LNCAP (cell line): ENCODE data around the gene BNC2.

Experiments used
- CTCF ChIP-seq: fragments of 450-650 bp; IDR thresholded peaks from 2 replicates; pipeline ENCODE4 v1.5.1; 2017; ENCODE audit warnings: mild to moderate bottlenecking

Gene BNC2

GRCh38 chr9:16559418-16560188 is 310.9 kb downstream of the BNC2 start:
- no peak for TF ChIP-seq CTCF

DNA sequence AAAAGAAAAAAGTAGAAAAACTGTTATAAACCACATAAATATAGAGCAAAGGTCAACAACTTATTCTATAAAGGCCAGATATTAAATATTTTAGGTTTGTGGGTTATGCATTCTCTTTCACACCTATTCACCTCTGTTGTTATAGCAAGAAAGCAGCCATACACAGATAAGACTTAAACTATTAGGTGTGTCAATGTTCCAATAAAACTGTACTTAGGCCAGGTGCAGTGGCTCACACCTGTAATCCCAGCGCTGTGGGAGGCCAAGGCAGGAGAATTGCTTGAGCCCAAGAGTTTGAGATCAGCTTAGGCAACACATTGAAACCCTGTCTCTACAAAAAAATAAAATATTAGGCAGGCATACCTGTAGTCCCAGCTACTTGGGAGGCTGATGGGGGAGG is 314.7 kb downstream of the BNC2 start:
- TF ChIP-seq CTCF: no peak

- TF ChIP-seq CTCF: no peak
These were observed 316.5 kb downstream of the BNC2 start for GRCh38 chr9:16553869-16554540.

GRCh38 chr9:16552252-16552651 is 318.2 kb downstream of the BNC2 start:
- TF ChIP-seq CTCF: no peak

DNA sequence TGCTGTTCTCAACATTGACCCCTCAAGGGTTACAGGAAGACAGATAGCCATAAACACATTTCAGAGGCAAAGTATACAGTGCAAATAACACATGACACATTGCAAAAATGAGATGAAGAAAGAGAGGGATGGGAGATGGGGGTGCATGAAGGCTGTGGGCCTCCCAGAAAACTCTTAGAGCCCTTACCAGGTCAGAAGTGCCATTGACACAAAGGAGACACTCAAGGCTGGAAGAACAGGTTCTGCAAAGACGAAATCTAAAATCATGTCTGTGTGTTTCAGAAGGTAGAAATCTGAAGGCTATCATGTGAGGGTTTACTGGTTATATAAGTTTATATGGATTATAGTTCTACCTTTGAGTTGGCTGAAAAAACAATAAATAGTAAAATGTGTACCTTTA is 318.8 kb downstream of the BNC2 start:
- no peak for TF ChIP-seq CTCF

DNA sequence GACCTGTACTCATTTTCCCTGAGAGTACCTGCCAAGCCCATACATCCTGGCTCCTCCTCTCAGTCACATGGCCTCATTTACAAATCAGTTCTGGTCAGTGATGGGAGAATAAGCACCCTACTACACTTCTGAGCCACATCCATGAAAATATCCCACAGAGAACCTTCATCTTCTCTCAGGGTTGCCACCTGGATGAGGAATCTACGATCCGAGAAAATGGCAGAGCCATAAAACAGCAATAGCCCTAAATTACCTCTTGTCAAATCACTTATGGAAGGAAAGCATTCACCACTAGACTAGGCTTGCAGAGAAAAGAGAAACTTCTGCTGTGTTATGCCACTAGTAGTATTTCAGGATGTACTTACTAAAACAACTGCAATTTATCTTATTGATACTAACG is 324.8 kb downstream of the BNC2 start:
- TF ChIP-seq CTCF: no peak

- TF ChIP-seq CTCF: no peak
These were observed 325.6 kb downstream of the BNC2 start for GRCh38 chr9:16544842-16545241.
